ENCODE data around the gene CHRND. TPM values are rescaled to one million over a fixed set of nuclear protein-coding genes. Genes with fewer than 3 reads are reported as not detected.

Gene CHRND
- total and polyA plus RNA-seq, 2 of the 8 experiments (the other 6 are each of a cell fraction or from before 2014, with no cell fraction given), result 0.24 TPM; not detected in 1

- peaks cover 2 to 38% (median 17%) of the 10 kb centered on the region in 4 experiments; a peak in 7 of 8 replicates for H3K36me3 ChIP-seq (ENCODE audit: control insufficient read depth in 2 of 4, insufficient read depth in 4 of 4, low read length in 3 of 4)
- H2BK20ac ChIP-seq (ENCODE audit: low read length), result no peak overlapping the region
- no peak overlapping the region for H3K27ac ChIP-seq (ENCODE audit: low read depth, low read length)
- H3K79me2 ChIP-seq (ENCODE audit: control insufficient read depth in 1 of 2, insufficient read depth in 2 of 2, low read length in 2 of 2), result no peaks in the 10 kb centered on the region
- no peak overlapping the region for H2AFZ ChIP-seq (ENCODE audit: low read length)
- H3K4ac ChIP-seq (replicated peaks; ENCODE audit: insufficient read length, low read depth, low read length), result no peak overlapping the region
- H4K8ac ChIP-seq (ENCODE audit: extremely low read depth, insufficient read depth, low read length), result no peak overlapping the region
- no peak for DNase-seq (ENCODE audit: low read depth in 1 of 2, low spot score in 2 of 2)
- no peak overlapping the region for H2BK15ac ChIP-seq (ENCODE audit: low read length)
- H3K23ac ChIP-seq (ENCODE audit: insufficient read length), result no peak overlapping the region
- H3K56ac ChIP-seq (replicated peaks; ENCODE audit: insufficient read length, low read depth, low read length), result no peak overlapping the region
- no peaks in the 10 kb centered on the region for H4K20me1 ChIP-seq (replicated peaks in 1 of 2; ENCODE audit: control insufficient read depth in 1 of 2, insufficient read depth in 2 of 2, low read length in 2 of 2)
- 95% methylated on average over 2 of the region's 2 CpGs; no CpG with 5 or more reads in 1 of the 2 experiments for WGBS, 2 experiments (ENCODE audit: extremely low coverage in 1 of 2, insufficient coverage in 1 of 2, insufficient read length in 1 of 2, insufficient replicate concordance in 2 of 2, low coverage in 1 of 2, low lambda C conversion rate in 2 of 2, missing lambda C conversion rate in 1 of 2)
- H2BK12ac ChIP-seq (ENCODE audit: low read depth, low read length), result no peak overlapping the region
- H3K9me3 ChIP-seq (ENCODE audit: insufficient read depth in 2 of 2, low read depth in 1 of 2, low read length in 1 of 2), result no peaks in the 10 kb centered on the region
- H3K9ac ChIP-seq (replicated peaks in 1 of 4; ENCODE audit: extremely low read depth in 1 of 4, low read depth in 3 of 4, low read length in 3 of 4), result no peak overlapping the region
- CTCF ChIA-PET (ENCODE audit: partially characterized antibody), result interaction anchor here (0.9 to 1.7 kb wide), 3 partner anchors 9 to 81 kb away, joined by 3 to 6 read pairs (median 3); no protein-coding TSS in a partner anchor
- no peaks in the 10 kb centered on the region for H3K79me1 ChIP-seq (ENCODE audit: low read depth, low read length)
- no peak overlapping the region for H3K14ac ChIP-seq (ENCODE audit: insufficient read length)
- H3K4me2 ChIP-seq (ENCODE audit: insufficient read depth in 1 of 2, low read depth in 2 of 2, low read length in 2 of 2), result no peak overlapping the region
- H3K18ac ChIP-seq (ENCODE audit: extremely low read depth, low read length), result no peak overlapping the region
- POLR2A ChIA-PET (ENCODE audit: partially characterized antibody), result no interaction called here
- no peak overlapping the region for H2BK120ac ChIP-seq (replicated peaks; ENCODE audit: low read depth, low read length)
- no peak overlapping the region for H4K5ac ChIP-seq (ENCODE audit: insufficient read length, low read depth, low read length)
- H2AK5ac ChIP-seq (ENCODE audit: low read depth, low read length), result no peak overlapping the region
- no peaks in the 10 kb centered on the region for H3K27me3 ChIP-seq (replicated peaks in 1 of 4; ENCODE audit: control insufficient read depth in 3 of 4, extremely low read depth in 1 of 4, insufficient read depth in 3 of 4, low read length in 3 of 4)
- no peaks in the 10 kb centered on the region for H3K23me2 ChIP-seq (ENCODE audit: low read depth, low read length)
- H4K91ac ChIP-seq (replicated peaks; ENCODE audit: insufficient read length, low read length), result no peak overlapping the region
- H3K4me3 ChIP-seq (ENCODE audit: extremely low read depth in 1 of 4, insufficient read depth in 2 of 4, low read depth in 3 of 4, low read length in 4 of 4), result no peak overlapping the region
- H2BK5ac ChIP-seq (ENCODE audit: low read depth, low read length), result no peak overlapping the region
- no peaks in the 10 kb centered on the region for H3K4me1 ChIP-seq (replicated peaks in 1 of 4; ENCODE audit: control insufficient read depth in 3 of 4, insufficient read depth in 4 of 4, low read length in 3 of 4)
- FAIRE-seq, result no peak
- no peak for TF ChIP-seq SUZ12 (IDR thresholded peaks at IDR 0.05; ENCODE audit: low read length)
- TF ChIP-seq KDM4A (IDR thresholded peaks at IDR 0.05; ENCODE audit: low read depth, low read length, severe bottlenecking), result no peak
- TF ChIP-seq SIX5 (IDR thresholded peaks at IDR 0.05; ENCODE audit: low read depth, low read length), result no peak
- no peak for TF ChIP-seq SRF (IDR thresholded peaks at IDR 0.05; ENCODE audit: low read depth, low read length)
- TF ChIP-seq CTCF (IDR thresholded peaks at IDR 0.05; ENCODE audit: control extremely low read depth in 1 of 3, insufficient read depth in 1 of 3, low read depth in 1 of 3, low read length in 3 of 3), result no peak
- TF ChIP-seq SP2 (IDR thresholded peaks at IDR 0.05; ENCODE audit: low read length), result no peak
- no peak for TF ChIP-seq TBP (IDR thresholded peaks at IDR 0.05; ENCODE audit: low read depth, low read length)
- no peak for TF ChIP-seq RBBP5 (IDR thresholded peaks at IDR 0.05; ENCODE audit: borderline replicate concordance, low read depth, low read length)
- TF ChIP-seq POLR2A (IDR thresholded peaks at IDR 0.05; ENCODE audit: control extremely low read depth in 1 of 2, low read depth in 2 of 2, low read length in 2 of 2), result no peak
- no peak for TF ChIP-seq TAF1 (IDR thresholded peaks at IDR 0.05; ENCODE audit: low read depth, low read length)
- TF ChIP-seq MAX (IDR thresholded peaks at IDR 0.05), result no peak
These were observed 51.0 kb downstream of the CHRND start for GRCh38 chr2:232576995-232577394.
